Measurements from ENCODE around the gene PHLDB1.

- TF ChIP-seq CTCF (conservative IDR thresholded peaks at IDR 0.05; ENCODE audit: low read depth, low read length) (peak; percentile 65), EZH2 (IDR thresholded peaks at IDR 0.05; ENCODE audit: borderline replicate concordance, low read depth, low read length, poor library complexity, severe bottlenecking) (no peak)
These were observed at the start of gene PHLDB1 for GRCh38 chr11:118607401-118608359.

Measured in A673 (cell line).